ENCODE results near the gene CGNL1. TPM values are rescaled to one million over a fixed set of nuclear protein-coding genes. Genes with fewer than 3 reads are reported as not detected.

CGNL1 gene
- total RNA-seq, 1 experiment from 2014 or later = 3.3 TPM

DNA sequence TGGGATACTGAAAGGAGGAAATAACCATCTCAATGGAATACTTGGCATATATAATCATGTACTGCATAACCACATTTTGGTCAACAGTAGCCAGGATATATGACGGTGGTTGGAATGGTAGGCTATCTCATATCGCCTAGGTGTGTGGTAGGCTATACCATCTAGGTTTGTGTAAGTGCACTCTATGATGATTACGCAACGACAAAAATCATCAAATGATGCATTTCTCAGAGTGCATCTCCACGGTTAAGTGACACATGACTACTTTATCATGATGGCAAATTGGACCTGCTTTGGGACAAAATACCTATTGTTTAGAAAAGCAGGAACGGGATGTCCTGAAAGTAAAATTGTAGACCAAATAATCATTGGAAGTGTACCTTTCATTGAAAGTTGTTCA lies 218.2 kb downstream of the CGNL1 start:
- Mint-ChIP-seq H3K27ac (ENCODE audit: unreplicated experiment) (no peak overlapping the region), H3K4me1 (ENCODE audit: low read depth, unreplicated experiment) (peaks cover 47% of the 10 kb centered on the region), H3K36me3 (ENCODE audit: insufficient read depth, unreplicated experiment) (peaks cover 16% of the 10 kb centered on the region), H3K9me3 (ENCODE audit: low read depth, unreplicated experiment) (no peaks in the 10 kb centered on the region), H3K27me3 (ENCODE audit: unreplicated experiment) (no peaks in the 10 kb centered on the region), H3K4me3 (ENCODE audit: low read depth, unreplicated experiment) (no peak overlapping the region)
- no TSS peak for BruUV-seq (replicated peaks)
- CTCF ChIA-PET = no interaction called here
- TF ChIP-seq, protein P1, sequence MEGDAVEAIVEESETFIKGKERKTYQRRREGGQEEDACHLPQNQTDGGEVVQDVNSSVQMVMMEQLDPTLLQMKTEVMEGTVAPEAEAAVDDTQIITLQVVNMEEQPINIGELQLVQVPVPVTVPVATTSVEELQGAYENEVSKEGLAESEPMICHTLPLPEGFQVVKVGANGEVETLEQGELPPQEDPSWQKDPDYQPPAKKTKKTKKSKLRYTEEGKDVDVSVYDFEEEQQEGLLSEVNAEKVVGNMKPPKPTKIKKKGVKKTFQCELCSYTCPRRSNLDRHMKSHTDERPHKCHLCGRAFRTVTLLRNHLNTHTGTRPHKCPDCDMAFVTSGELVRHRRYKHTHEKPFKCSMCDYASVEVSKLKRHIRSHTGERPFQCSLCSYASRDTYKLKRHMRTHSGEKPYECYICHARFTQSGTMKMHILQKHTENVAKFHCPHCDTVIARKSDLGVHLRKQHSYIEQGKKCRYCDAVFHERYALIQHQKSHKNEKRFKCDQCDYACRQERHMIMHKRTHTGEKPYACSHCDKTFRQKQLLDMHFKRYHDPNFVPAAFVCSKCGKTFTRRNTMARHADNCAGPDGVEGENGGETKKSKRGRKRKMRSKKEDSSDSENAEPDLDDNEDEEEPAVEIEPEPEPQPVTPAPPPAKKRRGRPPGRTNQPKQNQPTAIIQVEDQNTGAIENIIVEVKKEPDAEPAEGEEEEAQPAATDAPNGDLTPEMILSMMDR (IDR thresholded peaks at IDR 0.05; ENCODE audit: unreplicated experiment) = no peak
- intact Hi-C loops (cut with micrococcal nuclease; ENCODE audit: unreplicated experiment) = no loop called here
- DNase-seq = no peak

DNA sequence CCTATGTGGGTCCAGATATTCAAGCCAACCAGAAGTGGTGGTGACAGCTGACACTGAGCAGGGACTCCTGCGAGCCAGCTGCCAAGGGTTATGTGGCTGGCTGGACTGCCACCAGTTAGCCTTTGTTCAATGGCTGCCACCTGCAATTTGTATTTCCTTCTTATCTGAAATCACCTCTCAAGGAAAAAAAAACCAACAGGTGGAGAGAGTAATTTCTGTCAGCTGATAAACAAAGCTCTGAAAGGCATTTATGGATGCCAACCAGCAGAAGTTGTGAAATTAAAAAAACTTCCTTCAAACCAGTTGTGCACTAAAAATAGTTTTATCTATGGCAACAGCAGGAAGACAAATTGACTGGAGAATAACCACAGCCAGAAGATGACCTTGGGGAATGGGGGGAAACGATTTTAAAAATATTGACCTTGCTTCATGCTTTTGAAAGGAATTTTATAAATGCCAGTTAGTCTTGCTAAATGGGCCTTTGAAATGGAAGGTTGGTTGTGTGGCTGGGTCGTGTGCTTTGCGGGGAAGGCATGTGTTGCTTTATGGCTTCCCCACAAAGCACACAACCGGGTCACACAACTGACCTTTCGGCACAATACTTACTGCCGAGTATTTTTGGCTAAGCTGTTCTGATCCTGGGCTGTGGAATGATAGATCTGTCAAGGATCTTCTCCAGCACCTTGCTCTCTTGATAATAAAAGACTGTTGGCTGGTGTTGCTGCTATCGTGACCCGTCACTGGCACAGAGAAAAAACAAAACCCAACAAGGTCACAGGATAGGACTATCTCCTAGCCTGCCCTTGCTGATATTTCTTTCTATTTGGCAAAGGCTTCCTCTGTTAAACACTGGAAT lies 218.9 kb downstream of the CGNL1 start:
- no peaks in the 10 kb centered on the region for H3K27me3 Mint-ChIP-seq (ENCODE audit: unreplicated experiment)
- TF ChIP-seq, protein P1 (IDR thresholded peaks at IDR 0.05; ENCODE audit: unreplicated experiment) = no peak
- no peaks in the 10 kb centered on the region for H3K9me3 Mint-ChIP-seq (ENCODE audit: low read depth, unreplicated experiment)
- no peak overlapping the region for H3K27ac Mint-ChIP-seq (ENCODE audit: unreplicated experiment)
- DNase-seq = no peak
- BruUV-seq (replicated peaks) = no TSS peak
- intact Hi-C loops (cut with micrococcal nuclease; ENCODE audit: unreplicated experiment) = no loop called here
- CTCF ChIA-PET = interaction anchor here (0.6 kb wide), 1 partner anchor 21 kb away, joined by 6 read pairs; no protein-coding TSS in a partner anchor
- no peak overlapping the region for H3K4me3 Mint-ChIP-seq (ENCODE audit: low read depth, unreplicated experiment)
- peaks cover 40% of the 10 kb centered on the region for H3K4me1 Mint-ChIP-seq (ENCODE audit: low read depth, unreplicated experiment)
- peaks cover 16% of the 10 kb centered on the region for H3K36me3 Mint-ChIP-seq (ENCODE audit: insufficient read depth, unreplicated experiment)

DNA sequence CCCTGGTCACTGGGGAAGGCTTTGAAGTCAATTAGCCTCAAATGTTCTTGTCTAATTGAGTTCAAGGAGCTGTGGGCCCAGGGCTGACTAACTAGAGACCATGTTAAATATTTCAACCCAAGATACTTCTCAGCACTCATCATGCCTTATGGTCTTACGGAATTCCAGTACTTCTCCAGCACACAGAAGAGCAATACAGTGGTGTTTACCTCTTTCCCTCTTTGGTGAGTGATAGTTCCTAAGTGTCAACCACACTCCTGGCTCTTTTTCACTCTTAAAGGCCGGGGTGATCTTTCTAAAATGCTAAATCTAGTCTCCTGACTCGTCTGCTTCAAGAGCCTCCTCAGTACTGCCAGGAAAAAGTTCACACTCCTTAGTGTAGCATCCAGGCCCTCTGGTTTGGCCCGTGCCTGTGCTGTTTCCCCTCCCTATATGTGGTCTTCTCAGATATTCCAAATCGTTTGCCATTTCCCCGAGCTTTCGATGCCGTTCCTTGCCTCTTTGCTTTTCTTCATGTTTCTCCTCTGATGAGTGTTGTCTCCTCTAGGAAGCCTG lies 220.1 kb downstream of the CGNL1 start:
- TF ChIP-seq, protein P1 (IDR thresholded peaks at IDR 0.05; ENCODE audit: unreplicated experiment) = no peak
- Mint-ChIP-seq H3K36me3 (ENCODE audit: insufficient read depth, unreplicated experiment) (peaks cover 13% of the 10 kb centered on the region), H3K27me3 (ENCODE audit: unreplicated experiment) (no peaks in the 10 kb centered on the region), H3K27ac (ENCODE audit: unreplicated experiment) (no peak overlapping the region), H3K9me3 (ENCODE audit: low read depth, unreplicated experiment) (no peaks in the 10 kb centered on the region), H3K4me1 (ENCODE audit: low read depth, unreplicated experiment) (peaks cover 28% of the 10 kb centered on the region), H3K4me3 (ENCODE audit: low read depth, unreplicated experiment) (no peak overlapping the region)
- intact Hi-C loops (cut with micrococcal nuclease; ENCODE audit: unreplicated experiment) = no loop called here
- no peak for DNase-seq
- no TSS peak for BruUV-seq (replicated peaks)
- CTCF ChIA-PET = no interaction called here

DNA sequence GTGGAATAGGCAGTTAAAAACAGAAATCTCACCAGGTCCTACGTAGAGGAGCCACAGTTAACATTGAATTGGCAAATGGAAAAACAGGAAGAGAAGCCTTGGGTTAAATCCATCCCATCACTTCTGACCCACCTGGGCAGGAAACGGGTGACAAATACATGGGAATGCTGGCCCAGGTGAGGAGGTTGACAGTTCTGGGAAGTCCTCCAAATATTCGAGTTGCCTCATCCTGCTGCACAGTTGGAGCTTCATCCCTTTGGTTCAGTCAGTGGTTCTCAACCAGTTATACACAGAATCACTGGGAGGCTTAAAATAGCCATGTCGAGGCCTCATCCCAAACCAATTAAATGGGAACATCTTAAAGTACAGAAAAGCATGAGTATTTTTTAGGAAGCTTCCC lies 220.7 kb downstream of the CGNL1 start:
- CTCF ChIA-PET = no interaction called here
- Mint-ChIP-seq H3K4me3 (ENCODE audit: low read depth, unreplicated experiment) (no peak overlapping the region), H3K9me3 (ENCODE audit: low read depth, unreplicated experiment) (no peaks in the 10 kb centered on the region), H3K4me1 (ENCODE audit: low read depth, unreplicated experiment) (peaks cover 27% of the 10 kb centered on the region), H3K27ac (ENCODE audit: unreplicated experiment) (no peak overlapping the region), H3K36me3 (ENCODE audit: insufficient read depth, unreplicated experiment) (peaks cover 8% of the 10 kb centered on the region), H3K27me3 (ENCODE audit: unreplicated experiment) (no peaks in the 10 kb centered on the region)
- no peak for DNase-seq
- TF ChIP-seq, protein P1 (IDR thresholded peaks at IDR 0.05; ENCODE audit: unreplicated experiment) = no peak
- intact Hi-C loops (cut with micrococcal nuclease; ENCODE audit: unreplicated experiment) = no loop called here
- no TSS peak for BruUV-seq (replicated peaks)
